SU-DHL-6 (cell line): ENCODE data around the gene MSX2.

Source experiments
- EZH2phosphoT487 ChIP-seq: fragments of 200-600 bp; sonication (generic), shearing (Covaris generic); conservative IDR thresholded peaks from 2 replicates; pipeline ENCODE4 v1.6.1; 2018; ENCODE audit warnings: mild to moderate bottlenecking, antibody characterized with exemption, low read length, moderate library complexity, mixed read lengths
- TF ChIP-seq, protein P1 (sequence below): fragments of 200-600 bp; sonication (generic); IDR thresholded peaks from one replicate; pipeline ENCODE4 v1.5.1; 2017; ENCODE audit warnings: antibody characterized with exemption, mild to moderate bottlenecking, low read length, moderate library complexity; ENCODE audit not compliant: insufficient read depth, poor library complexity, severe bottlenecking

DNA sequence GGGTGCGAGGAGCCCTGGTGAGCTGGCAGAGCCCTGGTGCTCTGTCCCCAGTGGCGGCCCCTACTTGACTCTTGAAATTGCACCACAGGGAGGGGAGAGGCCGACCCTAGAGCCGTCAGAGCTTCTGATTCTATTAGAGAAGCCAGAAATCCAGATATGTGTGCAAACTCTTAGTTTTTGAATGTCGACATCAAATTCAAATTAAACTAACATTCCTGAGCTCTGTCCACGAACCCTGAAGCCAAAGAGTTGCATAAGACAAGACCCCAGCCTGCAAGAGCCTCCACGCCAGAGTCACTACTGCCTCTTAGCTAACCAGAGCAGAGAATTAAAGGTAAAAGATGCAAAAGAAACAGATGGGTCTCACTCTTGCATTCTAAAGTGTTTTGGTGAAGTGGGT, 29.8 kb upstream of the MSX2 start:
- TF ChIP-seq, protein P1, sequence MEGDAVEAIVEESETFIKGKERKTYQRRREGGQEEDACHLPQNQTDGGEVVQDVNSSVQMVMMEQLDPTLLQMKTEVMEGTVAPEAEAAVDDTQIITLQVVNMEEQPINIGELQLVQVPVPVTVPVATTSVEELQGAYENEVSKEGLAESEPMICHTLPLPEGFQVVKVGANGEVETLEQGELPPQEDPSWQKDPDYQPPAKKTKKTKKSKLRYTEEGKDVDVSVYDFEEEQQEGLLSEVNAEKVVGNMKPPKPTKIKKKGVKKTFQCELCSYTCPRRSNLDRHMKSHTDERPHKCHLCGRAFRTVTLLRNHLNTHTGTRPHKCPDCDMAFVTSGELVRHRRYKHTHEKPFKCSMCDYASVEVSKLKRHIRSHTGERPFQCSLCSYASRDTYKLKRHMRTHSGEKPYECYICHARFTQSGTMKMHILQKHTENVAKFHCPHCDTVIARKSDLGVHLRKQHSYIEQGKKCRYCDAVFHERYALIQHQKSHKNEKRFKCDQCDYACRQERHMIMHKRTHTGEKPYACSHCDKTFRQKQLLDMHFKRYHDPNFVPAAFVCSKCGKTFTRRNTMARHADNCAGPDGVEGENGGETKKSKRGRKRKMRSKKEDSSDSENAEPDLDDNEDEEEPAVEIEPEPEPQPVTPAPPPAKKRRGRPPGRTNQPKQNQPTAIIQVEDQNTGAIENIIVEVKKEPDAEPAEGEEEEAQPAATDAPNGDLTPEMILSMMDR = no peak
- no peak for TF ChIP-seq EZH2phosphoT487
